GM18526 (cell line): ENCODE data around the gene FTO.

Source experiments
- POLR2A ChIP-seq: IDR thresholded peaks from 3 replicates; pipeline ENCODE4 v1.6.1; 2011; ENCODE audit not compliant: insufficient read length; ENCODE audit errors: extremely low read depth

FTO gene

DNA sequence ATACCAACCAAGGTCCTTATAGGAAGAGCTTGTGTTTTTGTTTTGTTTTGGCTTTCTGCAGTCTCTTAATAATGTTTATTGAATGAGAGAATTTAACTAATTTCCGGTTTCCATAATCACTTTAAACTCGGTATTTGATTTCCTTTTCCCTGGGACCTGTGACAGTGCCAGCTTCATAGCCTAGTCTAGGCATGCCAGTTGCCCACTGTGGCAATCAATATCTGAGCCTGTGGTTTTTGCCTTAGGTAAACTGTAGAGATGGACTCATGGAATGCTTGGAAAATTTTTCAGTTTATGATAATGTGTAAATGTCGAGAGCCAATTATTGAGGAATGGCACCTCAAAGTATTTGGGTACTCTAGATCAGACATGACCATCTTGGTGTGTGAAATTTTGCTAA is 78.2 kb downstream of the FTO start:
- no peak for TF ChIP-seq POLR2A

DNA sequence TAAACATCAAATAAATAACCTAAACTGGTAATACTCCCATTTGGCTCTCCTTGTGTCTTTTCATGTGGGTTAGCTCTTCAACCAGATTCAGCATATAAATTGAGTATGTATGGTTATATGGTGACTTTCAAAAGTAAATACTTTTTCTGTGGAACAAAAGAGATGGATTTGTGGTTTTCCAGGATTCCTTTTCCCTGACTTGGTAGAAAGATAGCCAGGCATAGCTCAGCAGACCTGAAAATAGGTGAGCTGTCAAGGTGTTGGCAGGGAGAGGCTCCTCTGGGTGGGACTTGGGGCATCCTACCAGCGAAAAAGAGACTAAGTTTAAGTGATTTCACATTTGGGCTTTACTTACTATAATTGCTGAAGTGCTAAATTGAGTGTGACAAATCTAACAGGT is 80.3 kb downstream of the FTO start:
- TF ChIP-seq POLR2A, result no peak

DNA sequence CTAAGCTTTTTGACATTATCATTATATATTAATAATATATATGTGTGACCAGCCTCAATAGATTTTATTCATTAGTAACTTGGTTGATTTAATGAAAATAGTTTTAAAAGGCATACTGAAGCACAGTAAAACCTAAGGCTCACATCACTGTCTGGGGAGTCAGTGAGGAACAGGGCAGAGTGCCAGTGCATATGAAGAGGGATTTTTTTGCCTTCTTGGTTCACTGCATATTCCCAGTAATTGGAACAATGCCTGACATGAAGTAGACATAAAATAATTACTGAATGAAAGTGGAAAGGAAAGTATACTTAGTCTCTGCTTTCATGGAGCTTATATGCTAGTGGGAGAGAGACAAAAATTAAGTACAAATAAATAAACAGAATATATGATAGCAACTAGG is 81.1 kb downstream of the FTO start:
- no peak for TF ChIP-seq POLR2A

- no peak for TF ChIP-seq POLR2A
Measured at GRCh38 chr16:53785916-53786315, 82.0 kb downstream of the FTO start.

DNA sequence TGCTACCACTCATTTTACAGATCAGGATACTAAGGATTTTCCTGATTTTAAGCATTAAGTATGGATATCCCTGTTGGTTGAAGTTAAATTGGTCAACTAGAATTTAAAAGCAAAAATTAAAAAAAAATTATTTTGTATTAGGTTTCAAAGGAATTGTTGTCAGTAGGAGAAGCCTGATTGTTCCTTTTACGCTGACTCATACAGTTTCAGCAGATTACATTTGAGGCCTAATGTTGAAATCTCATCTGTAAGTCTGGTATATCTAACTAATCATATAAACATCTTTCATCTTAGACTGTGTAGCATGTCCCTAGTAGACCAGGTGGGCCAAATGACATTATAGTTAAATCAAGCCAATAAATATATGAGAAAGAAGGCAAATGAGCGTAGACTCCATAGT is 83.5 kb downstream of the FTO start:
- no peak for TF ChIP-seq POLR2A

GRCh38 chr16:53789137-53789536 is 85.2 kb downstream of the FTO start:
- TF ChIP-seq POLR2A, result no peak

GRCh38 chr16:53792161-53792951 is 88.4 kb downstream of the FTO start:
- no peak for TF ChIP-seq POLR2A

DNA sequence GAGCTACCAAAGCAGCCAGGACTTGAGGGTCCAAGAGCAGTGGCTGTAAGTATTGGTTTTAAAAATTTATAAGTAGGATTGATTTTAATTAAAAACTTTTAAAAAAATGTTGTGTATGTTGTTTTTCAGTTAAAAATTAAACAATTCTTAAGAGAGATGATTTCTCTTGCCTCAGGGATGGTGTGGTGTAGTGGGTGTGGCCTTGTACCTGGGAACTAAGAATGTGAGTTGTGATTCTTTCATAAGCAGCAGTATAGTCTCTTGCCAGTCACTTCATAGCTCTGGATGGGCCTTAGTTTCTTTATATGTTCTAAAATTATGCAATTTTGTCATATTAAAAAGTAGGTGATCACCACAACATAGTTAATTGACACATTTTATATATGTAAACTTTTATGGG is 99.5 kb downstream of the FTO start:
- no peak for TF ChIP-seq POLR2A

DNA sequence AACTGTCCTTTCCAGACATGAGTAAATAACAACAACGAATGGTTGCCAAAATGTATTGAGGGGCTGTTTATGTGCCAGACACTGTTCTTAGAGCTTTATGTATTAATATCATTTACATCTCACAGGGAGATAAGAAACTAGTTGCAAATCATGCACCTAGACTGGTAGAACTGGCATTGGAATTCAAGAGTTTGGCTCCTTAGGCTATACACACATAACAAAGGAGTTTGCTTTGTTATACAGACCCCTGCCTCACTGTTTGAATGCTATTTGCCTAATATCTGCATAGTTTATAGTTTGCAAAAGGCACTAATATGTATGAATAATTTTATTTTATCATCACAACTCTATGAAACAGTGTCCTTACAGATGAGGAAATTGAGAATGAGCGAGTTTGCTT is 100.0 kb downstream of the FTO start:
- no peak for TF ChIP-seq POLR2A

DNA sequence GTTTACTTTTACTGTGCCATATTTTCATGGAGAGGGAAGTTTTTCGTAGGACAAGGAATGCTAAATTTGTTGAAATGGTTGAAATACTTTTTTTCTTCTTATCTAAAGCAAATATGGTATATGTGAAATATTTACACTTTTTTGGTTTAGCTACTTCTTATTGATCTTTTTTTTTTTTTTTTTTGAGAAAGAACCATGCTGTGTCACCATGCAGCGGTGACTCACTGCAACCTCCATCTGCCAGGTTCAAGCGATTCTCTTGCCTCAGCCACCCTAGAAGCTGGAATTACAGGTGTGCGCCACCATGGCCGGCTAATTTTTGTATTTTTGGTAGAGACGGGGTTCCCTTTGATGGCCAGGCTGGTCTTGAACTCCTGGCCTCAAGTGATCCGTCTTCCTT is 100.5 kb downstream of the FTO start:
- no peak for TF ChIP-seq POLR2A

- TF ChIP-seq POLR2A, result no peak
Measured at GRCh38 chr16:53805113-53805512, 101.2 kb downstream of the FTO start.

- TF ChIP-seq POLR2A, result no peak
Measured at GRCh38 chr16:53805752-53806151, 101.8 kb downstream of the FTO start.

DNA sequence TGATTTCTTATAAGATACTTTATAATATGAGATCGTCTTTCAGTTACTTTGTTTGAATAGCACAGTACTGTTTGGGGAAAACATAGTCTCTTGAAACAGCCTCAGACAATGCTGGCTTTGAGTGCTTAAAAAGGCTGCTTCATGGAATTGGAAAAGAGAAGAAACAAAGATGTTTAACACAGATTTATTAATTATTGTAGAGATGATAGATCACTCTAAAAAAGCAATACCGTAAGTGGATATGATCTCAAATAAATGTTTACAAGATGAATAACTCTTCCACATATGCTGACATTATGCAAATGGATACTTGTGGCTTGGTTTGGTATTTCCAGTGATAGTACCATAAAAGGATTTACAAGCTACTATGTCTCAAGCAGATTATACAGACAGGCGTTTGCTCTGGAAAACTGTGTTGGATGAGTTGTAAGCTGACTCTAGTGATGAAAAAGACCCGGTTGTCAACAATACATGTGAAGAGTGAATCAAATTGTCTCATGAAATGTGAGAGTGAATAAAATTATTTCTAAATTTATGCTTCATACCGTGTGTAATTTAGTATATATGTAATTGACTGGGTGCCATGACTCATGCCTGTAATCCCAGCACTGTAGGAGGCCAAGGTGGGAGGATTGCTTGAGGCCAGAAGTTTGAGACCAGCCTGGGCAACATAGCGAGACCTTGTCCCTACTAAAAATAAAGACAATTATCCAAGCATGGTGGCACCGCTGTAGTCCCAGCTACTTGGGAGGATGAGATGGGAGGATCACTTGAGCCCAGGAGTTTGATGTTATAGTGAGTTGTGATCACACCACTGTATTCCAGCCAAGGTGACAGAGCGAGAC is 105.4 kb downstream of the FTO start:
- TF ChIP-seq POLR2A, result no peak

DNA sequence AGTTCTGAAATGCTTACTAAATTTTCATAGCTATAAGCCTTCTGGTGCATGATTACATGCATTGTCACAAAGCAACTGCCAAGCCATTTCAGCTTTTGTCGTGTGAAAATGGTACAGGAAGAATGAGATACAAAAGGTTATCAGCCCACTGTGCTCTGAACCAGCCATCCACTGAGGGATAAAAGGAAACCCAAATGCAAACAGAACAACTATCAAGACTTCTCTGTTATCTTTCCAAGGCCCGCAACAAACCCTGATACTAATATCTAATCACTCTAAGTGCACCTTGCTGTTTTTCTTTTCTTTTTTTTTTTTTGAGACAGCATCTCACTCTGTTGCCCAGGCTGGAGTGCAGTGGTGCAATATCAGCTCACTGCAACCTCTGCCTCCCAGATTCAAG is 109.0 kb downstream of the FTO start:
- TF ChIP-seq POLR2A, result no peak

DNA sequence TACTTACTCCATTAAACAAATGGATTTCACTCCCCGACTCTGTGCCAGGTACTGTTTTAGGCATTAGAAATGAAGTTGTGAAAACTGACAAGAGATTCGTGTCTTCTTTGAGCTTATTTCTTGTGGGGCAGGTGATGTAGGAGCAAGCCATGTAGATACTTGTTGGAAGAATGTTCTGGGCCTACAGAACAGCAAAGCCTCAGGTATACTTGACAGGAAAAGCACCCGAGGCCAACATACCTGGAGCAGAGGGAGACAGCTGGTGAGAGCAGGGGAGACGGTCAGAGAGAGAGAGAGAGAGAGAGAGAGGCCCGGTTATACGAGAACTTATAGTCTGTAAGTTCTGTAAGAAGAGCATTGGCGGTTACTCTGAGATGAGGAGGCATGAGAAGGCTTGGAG is 110.8 kb downstream of the FTO start:
- no peak for TF ChIP-seq POLR2A

- TF ChIP-seq POLR2A, result no peak
Measured at GRCh38 chr16:53816211-53816836, 112.4 kb downstream of the FTO start.
